Glutamatergic neuron (in vitro differentiated cells): ENCODE results near the gene STK25. TPM values are rescaled to one million over a fixed set of nuclear protein-coding genes. Genes with fewer than 3 reads are reported as not detected.

ENCODE experiments used
- DNase-seq: peaks from one replicate; pipeline ENCODE4 v3.0.0; 2022
- H3K27ac Mint-ChIP-seq: one replicate; pipeline ENCODE4 v1.8.0; 2020; ENCODE audit warnings: mild to moderate bottlenecking, mixed read lengths, inconsistent platforms; ENCODE audit not compliant: unreplicated experiment
- H3K27me3 Mint-ChIP-seq: one replicate; pipeline ENCODE4 v1.8.0; 2020; ENCODE audit warnings: mild to moderate bottlenecking, moderate library complexity, mixed read lengths, inconsistent platforms; ENCODE audit not compliant: unreplicated experiment
- H3K36me3 Mint-ChIP-seq: one replicate; pipeline ENCODE4 v1.8.0; 2020; ENCODE audit warnings: mild to moderate bottlenecking, mixed read lengths, inconsistent platforms; ENCODE audit not compliant: unreplicated experiment
- H3K4me1 Mint-ChIP-seq: one replicate; pipeline ENCODE4 v1.8.0; 2020; ENCODE audit warnings: mild to moderate bottlenecking, low read depth, mixed read lengths, inconsistent platforms; ENCODE audit not compliant: unreplicated experiment
- H3K4me3 Mint-ChIP-seq: one replicate; pipeline ENCODE4 v1.8.0; 2020; ENCODE audit warnings: mild to moderate bottlenecking, mixed read lengths, inconsistent platforms; ENCODE audit not compliant: unreplicated experiment
- H3K9me3 Mint-ChIP-seq: one replicate; pipeline ENCODE4 v1.8.0; 2020; ENCODE audit warnings: mild to moderate bottlenecking, moderate library complexity, mixed read lengths, inconsistent platforms; ENCODE audit not compliant: unreplicated experiment
- CTCF ChIP-seq: fragments of 200-600 bp; sonication (generic); IDR thresholded peaks from one replicate; pipeline ENCODE4 v1.5.0; 2021; ENCODE audit not compliant: partially characterized antibody, unreplicated experiment
- total RNA-seq: library from RNA; stranded (reverse); fragmentation: NEBNext Ultra II Directional; extraction: Animal tissue kit (Norgen Biotek cat#: 25700); gene quantifications from one replicate; pipeline ENCODE4 v1.2.1, GENCODE V29; 2021; ENCODE audit not compliant: unreplicated experiment

STK25 gene
- total RNA-seq, 1 donor from 2014 or later, result 347 TPM

GRCh38 chr2:241553981-241554380, 45.6 kb upstream of the STK25 start:
- TF ChIP-seq CTCF, result no peak
- H3K4me1 Mint-ChIP-seq, result no peaks in the 10 kb centered on the region
- no peak overlapping the region for H3K27ac Mint-ChIP-seq
- H3K9me3 Mint-ChIP-seq, result peaks cover 19% of the 10 kb centered on the region
- peaks cover 24% of the 10 kb centered on the region for H3K36me3 Mint-ChIP-seq
- DNase-seq, result no peak
- no peak overlapping the region for H3K4me3 Mint-ChIP-seq
- peaks cover 11% of the 10 kb centered on the region for H3K27me3 Mint-ChIP-seq

- no peak overlapping the region for H3K27ac Mint-ChIP-seq
- H3K4me3 Mint-ChIP-seq, result no peak overlapping the region
- DNase-seq, result no peak
- peaks cover 11% of the 10 kb centered on the region for H3K27me3 Mint-ChIP-seq
- no peak for TF ChIP-seq CTCF
- no peaks in the 10 kb centered on the region for H3K4me1 Mint-ChIP-seq
- peaks cover 19% of the 10 kb centered on the region for H3K9me3 Mint-ChIP-seq
- H3K36me3 Mint-ChIP-seq, result peaks cover 24% of the 10 kb centered on the region
Observed at GRCh38 chr2:241553512-241553830, 45.1 kb upstream of the STK25 start.

- TF ChIP-seq CTCF, result no peak
- Mint-ChIP-seq H3K4me3 (no peak overlapping the region), H3K4me1 (no peaks in the 10 kb centered on the region), H3K36me3 (peaks cover 12% of the 10 kb centered on the region), H3K27ac (no peak overlapping the region), H3K9me3 (peaks cover 10% of the 10 kb centered on the region), H3K27me3 (peaks cover 8% of the 10 kb centered on the region)
- DNase-seq, result no peak
Observed at GRCh38 chr2:241551998-241552737, 43.8 kb upstream of the STK25 start.

- Mint-ChIP-seq H3K4me1 (no peaks in the 10 kb centered on the region), H3K27ac (no peak overlapping the region), H3K4me3 (no peak overlapping the region), H3K9me3 (peaks cover 8% of the 10 kb centered on the region), H3K27me3 (peaks cover 8% of the 10 kb centered on the region), H3K36me3 (peaks cover 6% of the 10 kb centered on the region)
- DNase-seq, result no peak
- no peak for TF ChIP-seq CTCF
Observed at GRCh38 chr2:241551599-241551997, 43.2 kb upstream of the STK25 start.

- TF ChIP-seq CTCF, result no peak
- H3K27me3 Mint-ChIP-seq, result peaks cover 8% of the 10 kb centered on the region
- peaks cover 5% of the 10 kb centered on the region for H3K36me3 Mint-ChIP-seq
- H3K9me3 Mint-ChIP-seq, result peaks cover 8% of the 10 kb centered on the region
- no peak for DNase-seq
- no peak overlapping the region for H3K4me3 Mint-ChIP-seq
- H3K27ac Mint-ChIP-seq, result no peak overlapping the region
- H3K4me1 Mint-ChIP-seq, result no peaks in the 10 kb centered on the region
Observed at GRCh38 chr2:241550616-241551580, 42.5 kb upstream of the STK25 start.
